ENCODE results near the gene TLR8.

TLR8 gene

DNA sequence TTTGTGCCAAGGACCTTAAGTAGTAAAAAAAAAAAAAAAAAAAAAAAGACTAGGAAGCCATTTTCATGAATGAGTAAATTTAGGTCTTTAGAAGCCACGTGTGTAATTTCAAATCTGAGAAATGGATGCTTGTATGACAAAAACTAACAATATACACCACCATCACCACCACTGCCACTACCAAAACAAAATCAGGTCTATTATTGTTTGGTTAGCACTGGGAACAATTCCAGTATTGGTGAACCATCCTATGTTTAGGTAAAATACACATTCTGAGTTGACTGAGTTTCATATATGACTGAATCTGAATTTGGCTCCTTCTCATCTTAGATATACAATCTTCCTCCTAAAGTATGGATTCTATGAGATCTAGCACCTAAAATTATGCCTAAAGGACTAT, 59.7 kb downstream of the TLR8 start:
- no peak for DNase-seq (ENCODE audit: low read depth in 2 of 2)

DNA sequence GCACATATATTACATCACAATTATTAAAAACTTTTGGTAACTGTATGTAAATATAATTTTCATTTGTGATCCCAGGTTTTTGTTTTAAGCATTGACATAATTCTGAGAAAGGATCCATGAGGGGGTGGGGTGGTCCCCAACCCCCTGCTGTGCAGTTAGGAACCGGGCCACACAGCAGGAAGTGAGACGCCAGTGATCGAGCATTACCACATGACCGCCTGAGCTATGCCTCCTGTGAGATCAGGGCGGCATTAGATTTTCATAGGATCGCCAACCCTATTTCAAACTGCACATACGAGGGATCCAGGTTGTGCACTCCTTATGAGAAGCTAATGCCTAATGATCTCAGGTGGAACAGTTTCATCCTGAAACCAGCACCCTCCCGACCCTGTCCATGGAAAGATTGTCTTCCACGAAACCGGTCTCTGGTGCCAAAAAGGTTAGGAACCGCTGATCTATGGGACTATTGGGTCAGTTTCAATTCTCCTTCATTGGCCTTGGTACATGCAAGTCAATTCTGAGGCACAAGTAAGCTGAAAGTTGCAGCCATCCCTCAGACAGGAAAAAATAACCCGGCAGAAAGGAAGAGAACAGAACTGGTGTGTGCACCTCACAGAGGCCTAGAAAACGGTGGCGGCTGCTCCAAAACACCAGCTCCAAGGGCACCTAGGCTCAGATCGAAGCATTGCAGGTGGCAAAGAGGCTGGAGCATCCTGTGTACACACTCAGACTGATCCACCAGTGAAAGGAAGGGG, 61.5 kb downstream of the TLR8 start:
- DNase-seq (ENCODE audit: low read depth in 2 of 2) = no peak

DNA sequence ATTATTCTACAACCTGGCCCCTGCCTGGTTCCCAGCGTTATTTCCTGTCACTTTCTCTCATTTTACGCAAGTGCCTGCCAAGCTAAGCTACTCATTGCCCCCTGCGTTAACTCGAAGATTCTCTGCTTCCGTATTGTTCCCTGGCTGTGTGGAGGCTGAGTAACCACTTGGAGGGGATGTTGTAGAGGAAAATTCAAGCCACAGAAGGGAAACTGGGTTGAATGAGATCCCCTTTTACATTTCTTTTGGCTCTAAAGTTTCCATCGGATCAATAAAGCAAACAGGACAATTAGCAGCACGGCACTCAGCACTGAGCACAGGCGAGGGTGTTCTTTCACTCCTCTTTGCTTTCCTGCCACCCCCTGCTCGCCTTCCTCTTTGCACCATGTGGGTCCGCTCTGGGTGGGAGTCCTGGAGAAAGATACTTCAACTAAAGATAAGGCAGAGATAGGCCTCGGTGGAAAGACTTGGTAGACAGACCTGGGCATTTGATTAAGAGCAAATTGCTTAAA, 64.3 kb downstream of the TLR8 start:
- DNase-seq (ENCODE audit: low read depth in 2 of 2) = peak in 1 of 2 donors; percentile 30

DNA sequence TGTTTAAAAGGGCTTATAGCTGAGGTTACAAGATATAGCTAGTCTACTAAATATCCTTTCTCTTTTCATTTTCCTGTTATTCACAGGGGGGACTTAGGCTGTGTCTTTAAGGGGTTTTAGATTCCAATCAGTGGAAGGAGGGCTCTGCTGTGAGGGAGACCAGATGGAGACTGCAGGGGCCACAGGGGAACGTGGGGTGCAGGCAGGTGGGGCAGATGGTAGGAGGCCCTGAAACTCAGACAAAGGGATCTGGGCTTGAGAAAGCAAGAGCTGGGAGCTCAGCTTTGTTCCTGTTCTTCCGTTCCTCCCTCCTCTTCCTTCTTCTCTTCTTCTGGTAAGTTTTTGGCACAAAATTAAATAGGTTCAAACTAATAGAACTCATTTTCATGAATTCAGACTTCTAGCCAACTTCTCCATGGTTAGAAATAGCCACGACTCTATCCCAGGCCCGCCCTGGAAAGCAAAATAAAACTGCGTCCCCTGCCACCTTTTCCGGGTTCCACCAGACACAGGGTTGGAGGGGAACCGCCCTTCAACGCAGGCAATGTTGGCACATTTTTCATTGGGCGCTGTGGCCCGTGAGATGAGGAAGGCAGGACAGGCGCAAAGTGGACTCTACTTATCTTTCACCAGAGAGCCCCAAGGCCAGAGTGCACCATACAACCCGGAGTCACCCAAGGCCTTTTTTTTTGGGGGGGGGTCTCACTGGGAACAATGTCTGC, 65.0 kb downstream of the TLR8 start:
- peak in 1 of 2 donors; percentile 33 for DNase-seq (ENCODE audit: low read depth in 2 of 2)

DNA sequence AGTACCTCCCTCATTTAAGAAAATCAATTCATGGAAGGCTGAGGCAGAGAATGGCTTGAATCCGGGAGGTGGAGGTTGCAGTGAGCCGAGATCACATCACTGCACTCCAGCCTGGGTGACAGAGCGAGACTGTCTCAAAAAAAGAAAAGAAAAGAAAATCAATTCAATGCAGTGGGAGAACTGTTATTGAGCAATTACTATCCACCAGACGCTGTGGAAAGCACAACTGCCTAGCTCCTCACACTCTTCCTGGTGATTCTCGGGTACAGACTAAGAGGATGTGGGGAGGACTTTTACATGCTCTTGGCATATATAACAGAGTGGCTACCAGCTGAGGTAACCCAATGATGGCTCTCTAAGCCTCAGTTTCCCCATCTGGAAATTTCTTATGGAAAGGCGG, 65.8 kb downstream of the TLR8 start:
- DNase-seq (ENCODE audit: low read depth in 2 of 2) = no peak

All from stimulated activated CD4-positive, alpha-beta T cell treated with anti-CD3 and anti-CD28 coated beads, Interleukin-15, amount 100 ng/mL, for 48 hours (primary cell).